Skeletal muscle tissue (tissue), 4 donors: ENCODE results near the gene ALG11. TPM values are rescaled to one million over a fixed set of nuclear protein-coding genes. Genes with fewer than 3 reads are reported as not detected.

Experiments
- H3K27ac ChIP-seq: one replicate; pipeline ENCODE4 v1.7.0; 2013; ENCODE audit warnings: mild to moderate bottlenecking, low read depth, low read length, inconsistent platforms
- H3K27me3 ChIP-seq, 3 donors: one replicate each; pipeline ENCODE4 v1.7.0; 2013; ENCODE audit warnings: low read length in 3 of 3; ENCODE audit not compliant: control insufficient read depth in 3 of 3, insufficient read depth in 3 of 3
- H3K36me3 ChIP-seq, 3 donors: one replicate each; pipeline ENCODE4 v1.7.0; 2013; ENCODE audit warnings: low read length in 3 of 3; ENCODE audit not compliant: control insufficient read depth in 3 of 3, insufficient read depth in 3 of 3
- H3K4me1 ChIP-seq, 3 donors: one replicate each; pipeline ENCODE4 v1.7.0; 2013; ENCODE audit warnings: low read length in 3 of 3, mild to moderate bottlenecking in 3 of 3; ENCODE audit not compliant: control insufficient read depth in 3 of 3, insufficient read depth in 3 of 3
- H3K4me3 ChIP-seq, 3 donors: one replicate each; pipeline ENCODE4 v1.7.0; 2013; ENCODE audit warnings: low read length in 3 of 3
- H3K9ac ChIP-seq, 3 donors: one replicate each; pipeline ENCODE4 v1.7.0; 2013; ENCODE audit warnings: low read length in 3 of 3, mild to moderate bottlenecking in 3 of 3, moderate library complexity in 2 of 3, low read depth in 1 of 3
- H3K9me3 ChIP-seq, 3 donors: one replicate each; pipeline ENCODE4 v1.7.0; 2013; ENCODE audit warnings: low read length in 3 of 3; ENCODE audit not compliant: control insufficient read depth in 3 of 3
- total RNA-seq: library from RNA; depleted of rRNA; stranded (reverse); fragments of >200 nt; gene quantifications from one replicate; pipeline ENCODE4 v1.2.3, GENCODE V29; 2014
- donor health status: Osteomylitis.

The ALG11 gene
- total RNA-seq, 1 donor from 2014 or later = 25.1 TPM

DNA sequence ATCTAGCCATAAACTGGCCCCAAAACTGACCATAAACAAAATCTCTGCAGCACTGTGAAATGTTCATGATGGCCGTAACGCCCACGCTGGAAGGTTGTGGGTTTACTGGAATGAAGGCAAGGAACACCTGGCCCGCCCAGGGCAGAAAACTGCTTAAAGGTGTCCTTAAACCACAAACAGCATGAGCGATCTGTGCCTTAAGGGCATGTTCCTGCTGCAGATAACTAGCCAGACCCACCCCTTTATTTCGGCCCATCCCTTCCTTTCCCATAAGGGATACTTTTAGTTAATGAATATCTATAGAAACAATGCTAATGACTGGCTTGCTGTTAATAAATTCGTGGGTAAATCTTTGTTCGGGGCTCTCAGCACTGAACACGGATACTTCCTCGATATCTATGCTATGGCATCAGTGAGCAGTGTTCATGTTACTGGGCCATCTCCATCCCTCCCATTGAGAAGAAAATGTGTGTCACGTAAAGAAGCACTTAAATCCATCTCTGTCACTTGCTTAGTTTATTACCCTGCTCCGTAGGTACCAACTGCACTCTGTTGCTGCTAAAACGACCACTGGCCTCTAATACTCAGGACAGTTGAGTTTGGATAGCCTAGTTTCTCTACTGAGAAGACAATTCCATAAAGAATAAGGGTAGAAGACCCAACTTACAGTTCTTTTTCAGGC lies 6.2 kb upstream of the ALG11 start:
- Histone ChIP-seq H3K27ac (no peak overlapping the region), H3K9me3 (no peaks in the 10 kb centered on the region), H3K36me3 (no peaks in the 10 kb centered on the region), H3K4me3 (no peak overlapping the region), H3K9ac (no peak overlapping the region), H3K27me3 (no peaks in the 10 kb centered on the region), H3K4me1 (peaks cover 3% of the 10 kb centered on the region in 3 donors)

DNA sequence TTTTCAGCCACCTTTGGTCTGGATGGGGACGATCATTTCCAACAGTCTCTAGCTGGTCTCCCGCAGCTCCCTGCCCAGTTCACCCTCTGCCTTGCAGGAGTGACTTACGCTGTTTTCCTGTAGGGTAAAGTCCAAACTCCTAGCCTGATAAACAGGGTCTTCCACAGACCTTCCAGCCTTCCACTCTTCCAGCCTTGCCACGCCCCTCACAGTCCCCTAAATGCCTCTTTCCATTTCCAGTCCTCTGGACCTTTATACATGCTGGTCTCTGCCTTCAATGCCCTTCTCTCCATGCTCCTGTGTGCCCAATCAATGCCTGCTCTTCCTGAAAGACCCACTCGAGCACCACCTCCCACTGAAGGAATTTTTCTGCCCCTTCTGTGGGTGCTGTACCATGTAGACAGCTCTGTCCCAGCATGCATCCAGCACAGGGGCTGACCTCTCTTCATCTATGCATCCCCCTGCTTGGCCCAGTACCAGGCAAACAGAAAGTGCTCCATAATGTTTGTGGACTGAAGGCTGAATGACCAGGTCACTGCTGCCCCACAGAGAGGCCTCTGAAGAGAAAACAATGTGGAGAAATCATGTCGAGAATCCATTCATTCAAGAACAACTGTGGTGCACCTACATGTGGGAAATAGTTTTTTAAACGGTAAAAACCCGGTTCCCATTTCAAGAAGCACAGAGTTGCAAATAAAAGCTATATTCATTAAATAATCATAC lies 5.5 kb upstream of the ALG11 start:
- H3K9me3 ChIP-seq = no peaks in the 10 kb centered on the region
- peaks cover 4 to 8% (median 4%) of the 10 kb centered on the region in 3 donors for H3K4me1 ChIP-seq
- no peak overlapping the region for H3K9ac ChIP-seq
- H3K27me3 ChIP-seq = no peaks in the 10 kb centered on the region
- no peak overlapping the region for H3K27ac ChIP-seq
- no peak overlapping the region for H3K4me3 ChIP-seq
- no peaks in the 10 kb centered on the region for H3K36me3 ChIP-seq

GRCh38 chr13:52009946-52010345 lies 2.3 kb upstream of the ALG11 start:
- Histone ChIP-seq H3K27me3 (no peaks in the 10 kb centered on the region), H3K9me3 (no peaks in the 10 kb centered on the region), H3K4me1 (peaks cover 4 to 12% (median 10%) of the 10 kb centered on the region in 3 donors), H3K36me3 (no peaks in the 10 kb centered on the region), H3K4me3 (no peak overlapping the region), H3K27ac (no peak overlapping the region), H3K9ac (no peak overlapping the region)

DNA sequence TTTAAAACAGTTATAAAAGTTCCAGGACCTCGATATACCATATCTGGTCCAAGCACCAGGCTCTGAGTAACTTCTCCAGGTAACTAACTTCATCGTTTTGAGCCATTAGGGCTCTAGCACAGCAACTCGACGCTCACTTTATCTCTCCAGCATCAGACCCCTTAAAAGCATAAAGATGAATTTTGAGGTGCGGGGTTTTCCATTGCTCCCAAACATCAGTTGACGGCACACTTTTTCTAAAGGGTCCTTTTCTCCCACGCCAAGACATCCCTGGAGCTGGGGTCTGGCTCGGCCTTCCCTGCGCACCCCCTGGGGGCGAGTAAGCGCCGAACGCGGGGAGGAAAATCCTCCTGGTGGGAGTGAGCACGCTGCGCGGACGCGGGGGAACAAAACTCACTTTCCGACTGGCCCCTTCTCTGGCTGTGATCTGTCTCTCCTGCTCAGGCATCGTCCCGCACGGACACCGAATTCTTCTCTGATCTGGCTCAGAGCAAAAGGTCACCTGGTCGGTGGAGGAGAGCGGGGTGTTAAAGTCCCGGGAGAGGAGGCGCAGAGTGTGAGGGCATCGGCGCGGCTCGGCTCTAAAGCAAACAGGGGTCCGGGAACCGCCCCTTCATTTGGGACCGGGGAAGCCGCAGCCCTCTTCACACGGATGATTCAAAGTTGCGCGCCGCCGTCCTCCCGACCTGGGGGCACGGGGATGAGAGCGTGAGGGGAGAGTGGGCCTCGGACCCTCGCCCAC lies 1.1 kb upstream of the ALG11 start, which contains the start of gene ATP7B:
Gene ATP7B (minus strand): TSS at position 561 of the 742 bp plus-strand sequence. CDS start 113 bp downstream, at position 448.
- no peaks in the 10 kb centered on the region for H3K36me3 ChIP-seq
- H3K4me1 ChIP-seq = peaks cover 4 to 12% (median 10%) of the 10 kb centered on the region in 3 donors
- H3K27ac ChIP-seq = peak within 1 kb of the TSS; percentile 71
- H3K9ac ChIP-seq = peak within 1 kb of the TSS; percentile 86 to 94 (median 90)
- peak within 1 kb of the TSS; percentile 96 to 99 (median 96) for H3K4me3 ChIP-seq
- no peaks in the 10 kb centered on the region for H3K27me3 ChIP-seq
- no peaks in the 10 kb centered on the region for H3K9me3 ChIP-seq

DNA sequence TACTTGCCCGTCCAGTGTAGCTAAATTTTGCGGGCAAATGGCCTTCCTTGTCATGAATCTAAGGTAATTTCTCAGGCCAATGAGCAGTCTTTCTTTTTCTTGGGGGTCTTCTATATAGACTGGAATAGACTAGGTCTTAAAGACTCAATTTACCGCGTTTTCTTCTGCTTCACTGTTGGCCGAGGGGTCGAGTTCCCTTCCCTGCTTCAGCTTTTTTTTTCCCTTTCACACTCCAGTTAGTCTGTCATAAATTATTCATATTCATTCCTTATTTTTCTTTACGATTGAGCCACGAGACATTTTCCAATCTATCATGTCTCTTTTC lies 276 bp downstream of the ALG11 start:
- H3K4me3 ChIP-seq = peak overlapping the region; percentile 96 to 99 (median 96)
- no peaks in the 10 kb centered on the region for H3K27me3 ChIP-seq
- H3K36me3 ChIP-seq = peaks cover 0 to 2% (median under 1%) of the 10 kb centered on the region in 3 donors
- peaks cover 4 to 12% (median 10%) of the 10 kb centered on the region in 3 donors for H3K4me1 ChIP-seq
- H3K27ac ChIP-seq = peak overlapping the region; percentile 71
- no peaks in the 10 kb centered on the region for H3K9me3 ChIP-seq
- H3K9ac ChIP-seq = peak overlapping the region; percentile 83 to 94 (median 86)

- H3K9me3 ChIP-seq = no peaks in the 10 kb centered on the region
- H3K4me1 ChIP-seq = peaks cover 0 to 8% (median 5%) of the 10 kb centered on the region in 3 donors
- peaks cover 3 to 18% (median 17%) of the 10 kb centered on the region in 3 donors for H3K36me3 ChIP-seq
- no peak overlapping the region for H3K27ac ChIP-seq
- H3K9ac ChIP-seq = no peak overlapping the region
- no peaks in the 10 kb centered on the region for H3K27me3 ChIP-seq
- no peak overlapping the region for H3K4me3 ChIP-seq
These were observed 4.1 kb downstream of the ALG11 start for GRCh38 chr13:52016296-52016695.

- H3K27ac ChIP-seq = no peak overlapping the region
- no peaks in the 10 kb centered on the region for H3K27me3 ChIP-seq
- H3K9me3 ChIP-seq = no peaks in the 10 kb centered on the region
- H3K4me3 ChIP-seq = no peak overlapping the region
- peaks cover 5 to 34% (median 30%) of the 10 kb centered on the region in 3 donors for H3K36me3 ChIP-seq
- no peak overlapping the region for H3K9ac ChIP-seq
- no peaks in the 10 kb centered on the region for H3K4me1 ChIP-seq
These were observed 8.0 kb downstream of the ALG11 start for GRCh38 chr13:52020191-52020590.

GRCh38 chr13:52022356-52022755 lies 10.2 kb downstream of the ALG11 start:
- peaks cover 0 to 4% (median 0%) of the 10 kb centered on the region in 3 donors for H3K4me1 ChIP-seq
- H3K36me3 ChIP-seq = peaks cover 9 to 37% (median 34%) of the 10 kb centered on the region in 3 donors
- H3K4me3 ChIP-seq = no peak overlapping the region
- H3K27ac ChIP-seq = no peak overlapping the region
- no peaks in the 10 kb centered on the region for H3K9me3 ChIP-seq
- H3K27me3 ChIP-seq = no peaks in the 10 kb centered on the region
- no peak overlapping the region for H3K9ac ChIP-seq

GRCh38 chr13:52024481-52024880 lies 12.3 kb downstream of the ALG11 start, which contains the start of gene UTP14C:
UTP14C (plus strand) TSS chr13:52024691; CDS start chr13:52028805, 4,114 bp downstream.
- no peak within 1 kb of the TSS for H3K9ac ChIP-seq
- no peaks in the 10 kb centered on the region for H3K27me3 ChIP-seq
- H3K36me3 ChIP-seq = peaks cover 6 to 40% (median 28%) of the 10 kb centered on the region in 3 donors
- no peaks in the 10 kb centered on the region for H3K9me3 ChIP-seq
- peaks cover 0 to 4% (median 0%) of the 10 kb centered on the region in 3 donors for H3K4me1 ChIP-seq
- H3K27ac ChIP-seq = no peak within 1 kb of the TSS
- H3K4me3 ChIP-seq = no peak within 1 kb of the TSS
